K562 (cell line): ENCODE data around the gene AGTR1. TPM values are rescaled to one million over a fixed set of nuclear protein-coding genes. Genes with fewer than 3 reads are reported as not detected.

Experiments
- ATAC-seq: fragments of 200-7000 bp; cut with Tn5 transposase; 3 replicates; pipeline ENCODE4 v1.9.1; 2020; ENCODE audit warnings: moderate library complexity
- BruUV-seq: library from RNA; stranded (reverse); fragments of 400-500 nt; replicated peaks from 2 replicates; lab custom pipeline; 2021; lab: Mats Ljungman, UMichigan
- CTCF ChIA-PET: fragments of 300-600 bp; formaldehyde crosslinking; extraction: SDS; loops from one replicate; lab custom pipeline; 2021; ENCODE audit warnings: low intra/inter-chr PET ratio; lab: Yijun Ruan, JAX
- POLR2A ChIA-PET: fragments of 300-600, 350-650 bp; sonication (Branson Sonifier 250); formaldehyde crosslinking; extraction: SDS; loops from one replicate; lab custom pipeline; 2021; ENCODE audit warnings: antibody characterized with exemption, inconsistent platforms; lab: Yijun Ruan, JAX
- DNase-seq, 4 experiments: peaks; one replicate each; pipeline versions ENCODE4 v3.0.0 to v3.0.0-alpha.2; 2011 to 2018; ENCODE audit warnings: low spot score in 3 of 4, mixed read lengths in 3 of 4; ENCODE audit errors: extremely low read depth in 1 of 4
- FAIRE-seq: peaks from 2 replicates; lab custom pipeline; 2011; peaks lifted over from hg19 to GRCh38; lab: Jason Lieb, UNC
- H2AFZ ChIP-seq: 2 replicates; pipeline ENCODE4 v1.6.0; 2011; ENCODE audit warnings: low read depth, low read length, control low read depth, inconsistent platforms
- H3K27ac ChIP-seq: fragments of 200-600 bp; 3 replicates; pipeline ENCODE4 v1.8.0; 2011; ENCODE audit warnings: low read depth, mild to moderate bottlenecking, control low read depth, inconsistent platforms, low read length, moderate library complexity, mixed read lengths; ENCODE audit errors: extremely low read depth
- H3K27me3 ChIP-seq, 2 experiments: fragments of 300-600 bp in 1 of 2; 2 replicates in 1 of 2; 3 replicates in 1 of 2; pipeline versions ENCODE4 v1.6.0 to v1.8.0; 2011; ENCODE audit warnings: inconsistent platforms in 2 of 2, low read length in 2 of 2, mild to moderate bottlenecking in 1 of 2, mixed read lengths in 1 of 2, moderate library complexity in 1 of 2; ENCODE audit not compliant: control insufficient read depth in 2 of 2, insufficient read depth in 2 of 2
- H3K36me3 ChIP-seq: fragments of 300-600 bp; 3 replicates; pipeline ENCODE4 v1.8.0; 2011; ENCODE audit warnings: mild to moderate bottlenecking, low read length, inconsistent platforms; ENCODE audit not compliant: control insufficient read depth, insufficient read depth
- H3K4me1 ChIP-seq, 2 experiments: fragments of 200-600 bp in 1 of 2; replicated peaks in 1 of 2; 2 replicates in 1 of 2; 3 replicates in 1 of 2; pipeline versions ENCODE4 v1.5.1 to v1.8.0; 2011; ENCODE audit warnings: inconsistent platforms in 2 of 2, low read length in 2 of 2, mild to moderate bottlenecking in 1 of 2, mixed read lengths in 1 of 2, moderate library complexity in 1 of 2; ENCODE audit not compliant: control insufficient read depth in 2 of 2, insufficient read depth in 2 of 2
- H3K4me2 ChIP-seq: 2 replicates; pipeline ENCODE4 v1.6.1; 2011; ENCODE audit warnings: low read length, control low read depth, inconsistent platforms, mixed read lengths; ENCODE audit not compliant: insufficient read depth
- H3K4me3 ChIP-seq: fragments of 200-600 bp; sonication (generic), shearing (Covaris generic); 2 replicates; pipeline ENCODE4 v1.5.1; 2016; ENCODE audit warnings: control low read depth, inconsistent platforms
- H3K79me2 ChIP-seq: fragments of 200-600 bp; 3 replicates; pipeline ENCODE4 v1.8.0; 2011; ENCODE audit warnings: low read length, inconsistent platforms; ENCODE audit not compliant: control insufficient read depth, insufficient read depth
- H3K9ac ChIP-seq, 2 experiments: 2 replicates each; pipeline versions ENCODE4 v1.6.0 to v1.6.1; 2011; ENCODE audit warnings: low read depth in 2 of 2, low read length in 2 of 2, control low read depth in 1 of 2, inconsistent platforms in 1 of 2, mild to moderate bottlenecking in 1 of 2, mixed read lengths in 1 of 2; ENCODE audit not compliant: insufficient read depth in 1 of 2
- H3K9me1 ChIP-seq: one replicate; pipeline ENCODE4 v1.6.0; 2011; ENCODE audit warnings: inconsistent platforms, mild to moderate bottlenecking, low read length, moderate library complexity; ENCODE audit not compliant: control insufficient read depth, insufficient read depth
- H3K9me3 ChIP-seq: replicated peaks from 2 replicates; pipeline ENCODE4 v1.5.1; 2011; ENCODE audit warnings: low read depth, low read length, inconsistent platforms; ENCODE audit not compliant: control insufficient read depth, insufficient read depth
- H4K20me1 ChIP-seq: replicated peaks from 2 replicates; pipeline ENCODE4 v1.6.1; 2011; ENCODE audit warnings: low read length, inconsistent platforms, mixed read lengths; ENCODE audit not compliant: control insufficient read depth, insufficient read depth
- CEBPB ChIP-seq: fragments of 450-650 bp; IDR thresholded peaks from 2 replicates; pipeline ENCODE4 v1.6.1; 2016; ENCODE audit warnings: missing genetic modification characterization, missing compliant biosample characterization
- E2F3 ChIP-seq: fragments of 250-450 bp; sonication (Bioruptor Pico); IDR thresholded peaks from 2 replicates; pipeline ENCODE4 v1.4.0; 2020; ENCODE audit warnings: mild to moderate bottlenecking
- GTF3C2 ChIP-seq: IDR thresholded peaks from 3 replicates; pipeline ENCODE4 v1.6.1; 2011; ENCODE audit warnings: borderline replicate concordance, mild to moderate bottlenecking, moderate library complexity; ENCODE audit not compliant: insufficient read length; ENCODE audit errors: extremely low read depth
- HIVEP1 ChIP-seq: fragments of 250-450 bp; sonication (Bioruptor Pico); IDR thresholded peaks from 2 replicates; pipeline ENCODE4 v1.4.0; 2020; ENCODE audit warnings: mild to moderate bottlenecking
- JUNB ChIP-seq: fragments of 450-650 bp; formaldehyde crosslinking; conservative IDR thresholded peaks from 2 replicates; pipeline ENCODE4 v1.4.0; 2020; ENCODE audit warnings: mild to moderate bottlenecking
- KLF10 ChIP-seq: fragments of 250-450 bp; sonication (Bioruptor Pico); IDR thresholded peaks from 2 replicates; pipeline ENCODE4 v1.6.1; 2021; ENCODE audit warnings: matching md5 sums
- PTTG1 ChIP-seq: fragments of 450-650 bp; IDR thresholded peaks from 2 replicates; pipeline ENCODE4 v1.6.1; 2016; ENCODE audit warnings: low read depth, mild to moderate bottlenecking, missing genetic modification characterization, missing compliant biosample characterization
- ZFP30 ChIP-seq: fragments of 250-450 bp; sonication (Bioruptor Pico); IDR thresholded peaks from 2 replicates; pipeline ENCODE4 v1.8.0; 2022; ENCODE audit warnings: moderate library complexity, mild to moderate bottlenecking, inconsistent platforms, borderline replicate concordance
- ZNF232 ChIP-seq: sonication (generic); formaldehyde crosslinking; IDR thresholded peaks from 2 replicates; pipeline ENCODE4 v1.8.0; 2022; ENCODE audit warnings: mild to moderate bottlenecking, missing genetic modification reagents
- WGBS: fragments of 100-300 bp; shearing (Covaris generic); methylation state at CpG from one replicate; pipeline ENCODE4 v1.1.6; 2016; ENCODE audit warnings: low coverage, mixed read lengths; ENCODE audit not compliant: insufficient coverage; ENCODE audit errors: missing lambda C conversion rate; 5-methylcytosine and 5-hydroxymethylcytosine counted together
- in situ Hi-C: fragments of 300-500 bp; cut with MboI; formaldehyde crosslinking; loops from 4 replicates; pipeline ENCODE4 v1.15.0; 2018; ENCODE audit warnings: inconsistent platforms, mixed read lengths
- intact Hi-C: fragments of 100-400 bp; cut with micrococcal nuclease; formaldehyde crosslinking; loops from 2 replicates; pipeline ENCODE4 v1.14.2; 2022
- polyA plus RNA-seq, 8 experiments: library from polyadenylated mRNA; depleted of rRNA in 4 of 8; stranded (reverse) in 5 of 8; unstranded in 3 of 8; fragments of >200 nt; fragmentation: Nextera tagmentation in 2 of 8; fragmentation: Illumina TruSeq in 1 of 8; extraction: Ambion mirVana in 2 of 8; extraction: Trizol in 1 of 8; gene quantifications; 2 replicates each; pipeline versions ENCODE4 v1.2.1 to v1.2.3, GENCODE V29; 2011 to 2014; ENCODE audit warnings: inconsistent platforms in 1 of 8, missing spikeins in 1 of 8
- total RNA-seq, 7 experiments: library from RNA; depleted of rRNA in 6 of 7; stranded (reverse); fragments of >200 nt in 6 of 7; fragmentation: Illumina TruSeq in 2 of 7; extraction: Trizol in 2 of 7; gene quantifications; 2 replicates each; pipeline versions ENCODE4 v1.2.1 to v1.2.3, GENCODE V29; 2011 to 2021; ENCODE audit warnings: low replicate concordance in 1 of 7
- TF ChIP-seq, protein P1 (sequence below): fragments of 250-450 bp; sonication (Bioruptor Pico); IDR thresholded peaks from 2 replicates; pipeline ENCODE4 v1.4.0; 2020

The AGTR1 gene
- total and polyA plus RNA-seq, 9 of the 15 experiments (the other 6 are each of a cell fraction or from before 2014, with no cell fraction given): not detected

DNA sequence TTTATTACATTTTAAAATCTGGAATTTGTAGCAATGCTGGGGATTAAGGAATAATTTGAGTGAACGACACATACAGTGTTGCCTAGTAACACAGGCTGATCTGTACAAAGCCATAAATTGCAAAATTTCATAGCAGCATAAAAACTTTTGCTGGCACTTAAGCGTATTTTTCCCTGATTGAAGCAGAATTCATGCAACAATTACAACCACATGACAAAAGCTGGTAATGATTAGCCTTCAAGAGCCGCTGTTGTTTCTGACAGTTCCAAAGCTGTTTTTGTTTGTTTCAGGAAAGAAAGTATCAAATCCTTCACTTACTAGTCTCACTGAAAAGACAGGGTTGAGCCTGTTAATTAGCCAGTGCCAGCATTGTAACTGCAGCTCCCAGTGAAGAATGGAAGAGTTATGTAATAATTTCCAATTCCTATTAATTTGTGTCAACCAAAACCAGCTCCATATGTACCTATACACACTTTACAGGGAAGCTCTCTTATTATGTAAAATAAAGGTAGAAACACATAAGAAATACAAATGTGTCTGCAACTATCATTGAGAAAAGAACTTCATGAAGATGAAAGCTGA is 60.7 kb downstream of the AGTR1 start:
- in situ Hi-C loops: no loop called here
- H3K9me3 ChIP-seq: no peaks in the 10 kb centered on the region; the same call in 1 of the 2 replicates
- no peak overlapping the region for H3K9ac ChIP-seq
- intact Hi-C loops: no loop called here
- no peaks in the 10 kb centered on the region for H3K79me2 ChIP-seq
- H3K4me1 ChIP-seq: no peaks in the 10 kb centered on the region
- TF ChIP-seq HIVEP1 (no peak), ZFP30 (CRISPR knock-in tag) (no peak), GTF3C2 (no peak), PTTG1 (no peak), KLF10 (CRISPR knock-in tag) (no peak), CEBPB (tag) (no peak), JUNB (CRISPR knock-in tag) (no peak), E2F3 (CRISPR knock-in tag) (no peak), ZNF232 (CRISPR knock-in tag) (no peak)
- TF ChIP-seq, protein P1, sequence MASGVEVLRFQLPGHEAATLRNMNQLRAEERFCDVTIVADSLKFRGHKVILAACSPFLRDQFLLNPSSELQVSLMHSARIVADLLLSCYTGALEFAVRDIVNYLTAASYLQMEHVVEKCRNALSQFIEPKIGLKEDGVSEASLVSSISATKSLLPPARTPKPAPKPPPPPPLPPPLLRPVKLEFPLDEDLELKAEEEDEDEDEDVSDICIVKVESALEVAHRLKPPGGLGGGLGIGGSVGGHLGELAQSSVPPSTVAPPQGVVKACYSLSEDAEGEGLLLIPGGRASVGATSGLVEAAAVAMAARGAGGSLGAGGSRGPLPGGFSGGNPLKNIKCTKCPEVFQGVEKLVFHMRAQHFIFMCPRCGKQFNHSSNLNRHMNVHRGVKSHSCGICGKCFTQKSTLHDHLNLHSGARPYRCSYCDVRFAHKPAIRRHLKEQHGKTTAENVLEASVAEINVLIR: no peak
- ATAC-seq: no peak
- ChIA-PET CTCF (no interaction called here), POLR2A (no interaction called here)
- no peaks in the 10 kb centered on the region for H3K27me3 ChIP-seq
- no peak overlapping the region for H3K4me3 ChIP-seq
- no TSS peak for BruUV-seq
- no peaks in the 10 kb centered on the region for H3K9me1 ChIP-seq
- H3K36me3 ChIP-seq: no peaks in the 10 kb centered on the region
- H4K20me1 ChIP-seq: no peaks in the 10 kb centered on the region
- H3K4me2 ChIP-seq: no peak overlapping the region
- 3% methylated on average over 3 of the region's 3 CpGs for WGBS
- H2AFZ ChIP-seq: no peak overlapping the region
- no peak for FAIRE-seq
- H3K27ac ChIP-seq: no peak overlapping the region
- DNase-seq: no peak
